Measurements from ENCODE around the gene TBC1D4. TPM values are rescaled to one million over a fixed set of nuclear protein-coding genes. Genes with fewer than 3 reads are reported as not detected.

TBC1D4 gene
- total RNA-seq, 3 donors from 2014 or later = 33.3 to 52.8 (median 40.6) TPM

DNA sequence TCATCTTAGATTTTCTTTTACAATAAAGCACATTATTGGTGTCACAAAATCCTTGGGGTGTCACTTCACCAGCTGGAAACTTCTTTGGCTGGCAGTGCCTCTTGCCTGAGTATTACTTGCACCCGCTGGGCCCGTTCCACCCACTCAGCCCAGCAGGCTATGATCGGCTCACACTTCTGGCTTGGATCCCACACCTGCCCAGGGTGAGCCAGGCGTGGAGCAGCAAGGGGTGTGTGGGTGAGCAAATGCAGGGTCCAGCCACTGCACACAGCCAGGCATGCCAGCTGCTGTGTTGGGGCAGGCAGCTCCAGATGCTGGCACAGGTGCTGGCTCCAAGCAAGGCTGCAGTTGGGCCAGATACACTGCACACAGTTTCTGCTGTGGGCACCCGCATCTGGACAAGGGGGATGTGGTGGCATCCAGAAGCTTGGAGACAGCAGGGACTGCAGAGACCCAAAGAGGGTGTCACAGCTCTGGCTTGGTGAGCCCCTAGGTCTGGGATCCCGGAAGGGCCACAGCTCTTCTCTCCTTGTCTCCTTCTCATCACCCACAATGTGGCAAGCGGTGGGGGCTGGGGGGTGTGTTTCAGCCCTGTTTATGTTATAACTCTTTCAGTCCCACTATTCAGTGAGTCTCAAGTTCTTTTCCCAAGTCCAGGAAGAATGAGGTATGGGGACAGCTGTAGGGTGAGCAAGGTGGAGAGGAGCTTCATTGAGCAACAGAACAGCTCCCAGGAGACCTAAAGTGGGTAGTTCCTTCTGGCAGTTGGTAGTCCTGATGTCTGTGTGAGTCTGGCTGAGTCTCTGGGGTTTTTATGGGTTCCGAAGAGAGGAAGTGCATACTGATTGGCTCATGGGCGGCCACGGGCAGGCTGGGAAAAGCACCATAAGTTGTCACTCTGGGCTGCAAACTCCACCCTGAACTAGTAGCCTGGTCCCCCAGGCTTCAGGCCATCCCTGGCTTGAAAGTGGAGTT lies 25.3 kb upstream of the TBC1D4 start:
- no peaks in the 10 kb centered on the region for H3K4me1 ChIP-seq
- no peak overlapping the region for H3K4me3 ChIP-seq
- DNase-seq (ENCODE audit: low spot score in 2 of 2) = no peak
- no peaks in the 10 kb centered on the region for H3K9me3 ChIP-seq
- no peaks in the 10 kb centered on the region for H3K36me3 ChIP-seq
- intact Hi-C loops (cut with DNase I; ENCODE audit: low total_unique reads) = no loop called here
- H3K27ac ChIP-seq = no peak overlapping the region
- no peaks in the 10 kb centered on the region for H3K27me3 ChIP-seq
- TF ChIP-seq POLR2AphosphoS5 (IDR thresholded peaks at IDR 0.05) = no peak
- TF ChIP-seq POLR2A (IDR thresholded peaks at IDR 0.05) = no peak
- no peak for TF ChIP-seq CTCF (IDR thresholded peaks at IDR 0.05)

DNA sequence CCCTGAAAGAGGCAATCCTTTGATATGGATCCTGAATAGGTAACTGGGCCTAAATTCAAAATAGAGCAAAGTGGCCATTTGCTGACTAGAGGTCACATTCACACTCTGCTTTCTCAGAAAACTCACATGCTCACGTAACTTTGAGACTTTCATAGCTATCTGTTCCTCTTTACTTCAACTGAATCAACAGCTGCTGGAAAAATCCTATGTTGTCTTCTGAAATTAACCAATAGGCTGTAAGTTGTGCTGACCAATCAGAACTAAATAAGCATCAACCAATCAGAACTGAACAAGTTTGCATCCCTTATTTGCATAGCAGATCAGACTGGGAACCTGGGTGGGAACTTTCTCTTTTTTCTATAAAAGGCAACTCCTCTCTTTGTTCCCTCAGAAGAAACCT lies 24.0 kb upstream of the TBC1D4 start:
- H3K36me3 ChIP-seq = no peaks in the 10 kb centered on the region
- intact Hi-C loops (cut with DNase I; ENCODE audit: low total_unique reads) = no loop called here
- H3K27ac ChIP-seq = no peak overlapping the region
- H3K9me3 ChIP-seq = no peaks in the 10 kb centered on the region
- no peak for TF ChIP-seq CTCF (IDR thresholded peaks at IDR 0.05)
- TF ChIP-seq POLR2A (IDR thresholded peaks at IDR 0.05) = no peak
- TF ChIP-seq POLR2AphosphoS5 (IDR thresholded peaks at IDR 0.05) = no peak
- H3K4me3 ChIP-seq = no peak overlapping the region
- DNase-seq (ENCODE audit: low spot score in 2 of 2) = no peak
- no peaks in the 10 kb centered on the region for H3K27me3 ChIP-seq
- no peaks in the 10 kb centered on the region for H3K4me1 ChIP-seq

DNA sequence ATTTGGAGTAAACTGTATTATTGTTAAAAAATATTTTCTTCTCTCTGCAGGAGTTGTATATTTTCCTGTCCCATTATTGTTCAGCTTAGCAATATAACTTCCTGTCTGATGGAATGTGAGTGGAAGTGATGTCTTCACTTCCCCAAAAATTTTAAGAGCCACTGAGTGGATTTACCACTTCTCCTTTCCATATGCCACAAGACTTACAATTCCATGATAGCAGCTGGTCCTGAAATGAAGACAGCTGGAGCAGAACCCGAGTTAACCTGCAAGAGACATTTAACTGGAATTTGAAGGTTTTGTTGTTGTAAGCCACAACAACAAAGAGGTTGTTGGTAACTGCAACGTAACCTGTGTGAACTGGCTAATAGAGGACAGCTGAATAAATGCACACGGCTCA lies 23.4 kb upstream of the TBC1D4 start:
- no peak for DNase-seq (ENCODE audit: low spot score in 2 of 2)

GRCh38 chr13:75495938-75496337 lies 14.0 kb upstream of the TBC1D4 start:
- Histone ChIP-seq H3K4me1 (no peaks in the 10 kb centered on the region), H3K4me3 (no peak overlapping the region), H3K36me3 (no peaks in the 10 kb centered on the region), H3K9me3 (no peaks in the 10 kb centered on the region), H3K27ac (no peak overlapping the region), H3K27me3 (no peaks in the 10 kb centered on the region)
- DNase-seq (ENCODE audit: low spot score in 2 of 2) = no peak
- TF ChIP-seq POLR2AphosphoS5 (IDR thresholded peaks at IDR 0.05) (no peak), CTCF (IDR thresholded peaks at IDR 0.05) (no peak), POLR2A (IDR thresholded peaks at IDR 0.05) (no peak)
- intact Hi-C loops (cut with DNase I; ENCODE audit: low total_unique reads) = no loop called here

More for the DNA sequence above, 23.4 kb upstream of the TBC1D4 start:
- intact Hi-C loops (cut with DNase I; ENCODE audit: low total_unique reads) = no loop called here
- Histone ChIP-seq H3K4me1 (no peaks in the 10 kb centered on the region), H3K4me3 (no peak overlapping the region), H3K36me3 (no peaks in the 10 kb centered on the region), H3K27ac (no peak overlapping the region), H3K27me3 (no peaks in the 10 kb centered on the region), H3K9me3 (no peaks in the 10 kb centered on the region)
- no peak for TF ChIP-seq CTCF (IDR thresholded peaks at IDR 0.05)
- no peak for TF ChIP-seq POLR2AphosphoS5 (IDR thresholded peaks at IDR 0.05)
- no peak for TF ChIP-seq POLR2A (IDR thresholded peaks at IDR 0.05)

DNA sequence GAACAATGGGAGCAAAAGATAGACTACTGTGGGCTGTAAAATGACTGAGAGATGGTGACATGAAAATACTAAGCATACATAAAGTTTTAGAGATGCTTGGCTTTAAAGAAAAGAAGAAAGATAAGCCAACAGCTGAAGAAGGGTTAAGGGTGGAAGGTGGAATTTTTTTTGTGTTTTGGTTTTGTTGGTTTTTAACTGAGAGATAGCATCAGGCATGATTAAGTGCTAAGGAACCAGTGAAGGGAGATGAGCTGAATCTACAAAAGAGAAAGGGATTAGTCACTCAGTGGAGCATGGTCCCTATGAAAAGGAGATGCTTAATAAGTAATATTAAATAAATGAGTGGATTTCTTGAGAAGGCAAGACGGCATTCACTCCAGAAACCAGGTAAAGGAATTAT lies 12.5 kb upstream of the TBC1D4 start:
- Histone ChIP-seq H3K27ac (no peak overlapping the region), H3K36me3 (no peaks in the 10 kb centered on the region), H3K9me3 (no peaks in the 10 kb centered on the region), H3K4me1 (no peaks in the 10 kb centered on the region), H3K4me3 (no peak overlapping the region), H3K27me3 (no peaks in the 10 kb centered on the region)
- no peak for TF ChIP-seq POLR2AphosphoS5 (IDR thresholded peaks at IDR 0.05)
- TF ChIP-seq POLR2A (IDR thresholded peaks at IDR 0.05) = no peak
- no peak for TF ChIP-seq CTCF (IDR thresholded peaks at IDR 0.05)
- intact Hi-C loops (cut with DNase I; ENCODE audit: low total_unique reads) = no loop called here
- no peak for DNase-seq (ENCODE audit: low spot score in 2 of 2)
